Measurements from ENCODE around the gene LIM2. TPM values are rescaled to one million over a fixed set of nuclear protein-coding genes. Genes with fewer than 3 reads are reported as not detected.
A peak's percentile ranks its signal among the peaks of the same experiment; 100 is the strongest.

The LIM2 gene
- total RNA-seq, 1 experiment from 2014 or later = not detected

- ChIA-PET CTCF (interaction anchor here (0.6 kb wide), 1 partner anchor 10 kb away, joined by 4 read pairs; the partner anchor contains the start of gene VSIG10L), POLR2A (ENCODE audit: unreplicated experiment) (no interaction called here)
- Histone ChIP-seq H3K79me2 (ENCODE audit: low read depth) (no peaks in the 10 kb centered on the region), H3K36me3 (ENCODE audit: low read depth) (no peaks in the 10 kb centered on the region), H3K4me1 (replicated peaks; ENCODE audit: insufficient read depth) (peaks cover 8% of the 10 kb centered on the region), H3K27me3 (ENCODE audit: insufficient read depth, low read depth) (no peaks in the 10 kb centered on the region), H4K20me1 (ENCODE audit: insufficient read depth) (no peaks in the 10 kb centered on the region; the same call in none of the 2 replicates), H3K9me3 (ENCODE audit: insufficient read depth, low read depth) (no peaks in the 10 kb centered on the region), H3K27ac (peak overlapping the region; percentile 58), H2AFZ (no peak overlapping the region), H3K4me3 (no peak overlapping the region), H3K4me2 (no peak overlapping the region), H3K9me2 (ENCODE audit: insufficient read depth) (no peaks in the 10 kb centered on the region), H3F3A (ENCODE audit: insufficient read depth, low read depth) (peaks cover 17% of the 10 kb centered on the region)
- TF ChIP-seq CTCF (conservative IDR thresholded peaks at IDR 0.05) = no peak
- no peak for TF ChIP-seq EZH2 (IDR thresholded peaks at IDR 0.05; ENCODE audit: low read depth)
- intact Hi-C loops (cut with micrococcal nuclease; ENCODE audit: unreplicated experiment) = no loop called here
- DNase-seq = no peak
- no TSS peak for BruUV-seq (replicated peaks)
Measured at GRCh38 chr19:51351266-51351990, 36.3 kb downstream of the LIM2 start.

- no peak overlapping the region for H2AFZ ChIP-seq
- peaks cover 25% of the 10 kb centered on the region for H3F3A ChIP-seq (ENCODE audit: insufficient read depth, low read depth)
- no peak overlapping the region for H3K4me2 ChIP-seq
- BruUV-seq (replicated peaks) = no TSS peak
- no peak for TF ChIP-seq EZH2 (IDR thresholded peaks at IDR 0.05; ENCODE audit: low read depth)
- TF ChIP-seq CTCF (conservative IDR thresholded peaks at IDR 0.05) = no peak
- no peaks in the 10 kb centered on the region; the same call in none of the 2 replicates for H4K20me1 ChIP-seq (ENCODE audit: insufficient read depth)
- H3K4me3 ChIP-seq = no peak overlapping the region
- no peak overlapping the region for H3K27ac ChIP-seq
- ChIA-PET POLR2A (ENCODE audit: unreplicated experiment) (no interaction called here), CTCF (no interaction called here)
- H3K9me2 ChIP-seq (ENCODE audit: insufficient read depth) = no peaks in the 10 kb centered on the region
- no peaks in the 10 kb centered on the region for H3K36me3 ChIP-seq (ENCODE audit: low read depth)
- H3K79me2 ChIP-seq (ENCODE audit: low read depth) = no peaks in the 10 kb centered on the region
- intact Hi-C loops (cut with micrococcal nuclease; ENCODE audit: unreplicated experiment) = no loop called here
- H3K4me1 ChIP-seq (replicated peaks; ENCODE audit: insufficient read depth) = peaks cover 11% of the 10 kb centered on the region
- H3K27me3 ChIP-seq (ENCODE audit: insufficient read depth, low read depth) = no peaks in the 10 kb centered on the region
- no peak for DNase-seq
- no peaks in the 10 kb centered on the region for H3K9me3 ChIP-seq (ENCODE audit: insufficient read depth, low read depth)
Measured at GRCh38 chr19:51347209-51347928, 40.4 kb downstream of the LIM2 start.

- Histone ChIP-seq H3K9me2 (ENCODE audit: insufficient read depth) (no peaks in the 10 kb centered on the region), H3K9me3 (ENCODE audit: insufficient read depth, low read depth) (no peaks in the 10 kb centered on the region), H3K27ac (no peak overlapping the region), H3K36me3 (ENCODE audit: low read depth) (no peaks in the 10 kb centered on the region), H3K4me2 (no peak overlapping the region), H3K27me3 (ENCODE audit: insufficient read depth, low read depth) (no peaks in the 10 kb centered on the region), H4K20me1 (ENCODE audit: insufficient read depth) (no peaks in the 10 kb centered on the region; the same call in none of the 2 replicates), H3F3A (ENCODE audit: insufficient read depth, low read depth) (peaks cover 32% of the 10 kb centered on the region), H2AFZ (no peak overlapping the region), H3K79me2 (ENCODE audit: low read depth) (no peaks in the 10 kb centered on the region), H3K4me3 (no peak overlapping the region), H3K4me1 (replicated peaks; ENCODE audit: insufficient read depth) (peaks cover 18% of the 10 kb centered on the region)
- CTCF ChIA-PET = interaction anchor here (0.6 kb wide), 1 partner anchor 76 kb away, joined by 4 read pairs; no protein-coding TSS in a partner anchor
- BruUV-seq (replicated peaks) = no TSS peak
- POLR2A ChIA-PET (ENCODE audit: unreplicated experiment) = no interaction called here
- intact Hi-C loops (cut with micrococcal nuclease; ENCODE audit: unreplicated experiment) = no loop called here
- DNase-seq = no peak
- TF ChIP-seq EZH2 (IDR thresholded peaks at IDR 0.05; ENCODE audit: low read depth) = no peak
- no peak for TF ChIP-seq CTCF (conservative IDR thresholded peaks at IDR 0.05)
Measured at GRCh38 chr19:51346742-51347141, 41.0 kb downstream of the LIM2 start.

All from PC-9 (cell line).